OCI-LY1 (cell line): Measurements from ENCODE around the gene CEL.
"Not testable (repeated sequence)": the region's sequence is repeated elsewhere in the genome, so short reads cannot be mapped to it uniquely, and the experiment has no call there.

ENCODE experiments used
- CTCF ChIP-seq: fragments of 200-600 bp; sonication (generic), shearing (Covaris generic); IDR thresholded peaks from 2 replicates; pipeline ENCODE4 v1.5.1; 2017; ENCODE audit warnings: mild to moderate bottlenecking, antibody characterized with exemption, low read length, moderate library complexity, mixed read lengths
- EZH2 ChIP-seq: fragments of 200-600 bp; sonication (generic), shearing (Covaris generic); IDR thresholded peaks from 2 replicates; pipeline ENCODE4 v1.8.0; 2017; ENCODE audit warnings: borderline replicate concordance, mixed run types, mild to moderate bottlenecking, antibody characterized with exemption, low read length, moderate library complexity, mixed read lengths

- TF ChIP-seq CTCF, EZH2: not testable (repeated sequence)
Observed at GRCh38 chr9:133061764-133062145, at the start of gene CEL.
